Hematopoietic multipotent progenitor cell treated with erythropoietin and hydrocortisone succinate and interleukin-3 and kit ligand, for 15 days (in vitro differentiated cells): ENCODE data around the gene FIG4.
"Not testable (repeated sequence)": the region's sequence is repeated elsewhere in the genome, so short reads cannot be mapped to it uniquely, and the experiment has no call there.

Source experiments
- DNase-seq: peaks from one replicate; pipeline ENCODE4 v3.0.0-alpha.2; 2015; ENCODE audit warnings: low spot score

Gene FIG4

DNA sequence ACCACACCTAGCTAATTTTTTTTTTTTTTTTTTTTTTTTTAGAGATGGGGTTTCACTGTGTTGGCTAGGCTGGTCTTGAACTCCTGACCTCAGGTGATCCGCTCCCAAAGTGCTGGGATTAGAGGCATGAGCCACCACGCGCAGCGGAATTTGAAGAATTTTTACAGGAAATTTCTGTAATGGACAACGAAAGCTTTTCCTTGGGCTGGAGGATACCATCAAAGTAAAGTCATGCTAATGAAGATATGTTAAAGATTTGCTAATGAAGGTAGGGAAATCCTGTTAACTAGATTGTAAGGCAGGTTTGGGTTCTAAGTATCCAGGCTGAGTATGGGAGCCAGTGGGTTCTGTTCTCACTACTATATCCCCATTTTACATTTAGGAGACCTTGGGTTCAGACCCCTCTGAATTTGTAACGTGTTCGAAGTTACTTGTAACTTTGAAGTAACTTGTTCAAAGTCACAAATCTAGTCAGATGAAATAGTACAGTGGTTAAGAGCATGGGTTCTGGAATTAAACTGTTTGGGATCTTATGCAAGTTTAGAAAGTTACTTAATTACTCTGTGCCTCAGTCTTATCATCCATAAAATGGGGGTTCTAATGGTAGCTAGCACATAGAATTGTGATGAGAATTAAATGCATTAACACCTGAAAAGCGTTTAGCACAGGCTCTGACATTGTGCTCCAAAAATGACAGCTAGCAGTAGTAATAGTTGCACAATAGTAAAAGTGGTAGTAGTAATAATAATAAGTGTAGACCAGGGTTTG lies 163.6 kb downstream of the FIG4 start:
- no peak for DNase-seq

DNA sequence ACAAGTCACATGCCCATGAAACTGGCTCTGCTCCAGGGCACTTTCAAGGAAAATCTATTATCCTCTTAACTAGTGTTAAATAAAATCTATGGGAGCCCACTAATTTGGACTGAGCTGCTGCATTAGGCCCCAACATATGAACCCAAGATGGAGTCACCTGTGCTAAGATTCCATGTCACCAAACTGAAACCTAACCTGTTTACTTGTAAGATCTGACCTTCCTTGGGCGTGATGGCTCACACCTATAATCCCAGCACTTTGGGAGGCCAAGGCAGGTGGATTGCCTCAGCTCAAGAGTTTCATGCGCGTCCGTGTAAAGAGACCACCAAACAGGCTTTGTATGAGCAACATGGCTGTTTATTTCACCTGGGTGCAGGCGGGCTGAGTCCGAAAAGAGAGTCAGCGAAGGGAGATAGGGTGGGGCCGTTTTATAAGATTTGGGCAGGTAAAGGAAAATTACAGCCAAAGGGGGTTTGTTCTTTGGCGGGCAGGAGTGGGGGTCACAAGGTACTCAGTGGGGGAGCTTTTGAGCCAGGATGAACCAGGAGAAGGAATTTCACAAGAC lies 164.5 kb downstream of the FIG4 start:
- DNase-seq: not testable (repeated sequence)

GRCh38 chr6:109861946-109862345 lies 170.8 kb downstream of the FIG4 start:
- no peak for DNase-seq

GRCh38 chr6:109864050-109864449 lies 173.0 kb downstream of the FIG4 start:
- DNase-seq: no peak

GRCh38 chr6:109865968-109866367 lies 174.9 kb downstream of the FIG4 start:
- DNase-seq: no peak

GRCh38 chr6:109867009-109867969 lies 176.2 kb downstream of the FIG4 start:
- no peak for DNase-seq

DNA sequence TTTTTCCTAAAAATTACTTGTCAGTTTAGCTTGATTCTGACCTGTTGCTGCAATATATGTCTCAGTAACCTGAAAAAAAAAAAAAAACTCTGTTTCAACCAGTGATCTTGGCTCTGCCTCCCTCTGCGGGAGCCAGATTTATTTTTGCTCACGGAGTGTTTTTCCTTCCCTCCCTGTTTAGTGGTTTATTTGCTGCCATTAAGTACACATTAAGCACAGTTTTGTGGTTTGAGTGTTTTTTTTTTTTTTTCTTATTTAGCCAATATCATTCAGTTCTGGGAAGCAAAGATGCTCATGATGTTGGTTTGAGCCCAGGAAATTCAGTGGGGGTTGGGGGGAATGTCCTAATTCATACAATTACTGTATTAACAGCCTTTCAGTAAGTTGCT lies 176.9 kb downstream of the FIG4 start:
- no peak for DNase-seq

GRCh38 chr6:109869398-109870088 lies 178.4 kb downstream of the FIG4 start:
- not testable (repeated sequence) for DNase-seq

DNA sequence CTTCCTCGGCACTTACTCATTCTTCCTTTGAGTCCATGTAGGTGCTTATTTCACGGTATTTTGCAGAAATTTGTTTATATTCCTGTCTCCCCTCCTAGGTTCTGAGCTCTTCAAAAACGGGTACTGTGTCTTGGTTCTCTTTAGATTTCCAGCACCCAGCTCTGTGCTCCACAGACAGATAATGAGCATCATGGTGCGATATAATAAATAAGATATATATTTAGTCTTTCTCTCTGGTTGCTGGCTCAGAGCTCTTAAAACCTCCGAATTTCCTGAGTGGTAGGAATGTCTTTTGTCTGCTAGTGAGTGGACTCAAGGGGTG lies 179.0 kb downstream of the FIG4 start:
- no peak for DNase-seq

- DNase-seq: no peak
Measured at GRCh38 chr6:109872549-109872948, 181.5 kb downstream of the FIG4 start.

GRCh38 chr6:109872968-109873545 lies 182.0 kb downstream of the FIG4 start:
- no peak for DNase-seq

DNA sequence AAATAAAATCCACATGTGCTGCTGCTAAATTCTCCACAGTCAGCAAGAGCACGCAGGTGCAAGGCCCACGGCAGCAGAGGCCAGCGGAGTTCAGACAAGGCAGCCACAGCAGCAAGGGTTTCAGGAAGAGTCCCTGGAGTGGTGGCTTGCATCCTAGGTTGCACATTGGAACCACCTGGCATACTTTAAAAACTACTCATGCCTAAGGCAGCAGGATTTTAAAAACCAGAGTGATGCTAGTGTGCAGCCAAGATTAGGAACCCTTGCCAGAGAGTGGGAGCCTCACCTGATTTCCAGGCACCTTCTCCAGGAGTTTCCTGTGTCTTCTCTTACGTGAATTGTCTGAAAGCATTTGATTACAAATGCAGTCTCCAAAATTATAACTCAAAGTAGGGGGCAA lies 183.0 kb downstream of the FIG4 start:
- no peak for DNase-seq

DNA sequence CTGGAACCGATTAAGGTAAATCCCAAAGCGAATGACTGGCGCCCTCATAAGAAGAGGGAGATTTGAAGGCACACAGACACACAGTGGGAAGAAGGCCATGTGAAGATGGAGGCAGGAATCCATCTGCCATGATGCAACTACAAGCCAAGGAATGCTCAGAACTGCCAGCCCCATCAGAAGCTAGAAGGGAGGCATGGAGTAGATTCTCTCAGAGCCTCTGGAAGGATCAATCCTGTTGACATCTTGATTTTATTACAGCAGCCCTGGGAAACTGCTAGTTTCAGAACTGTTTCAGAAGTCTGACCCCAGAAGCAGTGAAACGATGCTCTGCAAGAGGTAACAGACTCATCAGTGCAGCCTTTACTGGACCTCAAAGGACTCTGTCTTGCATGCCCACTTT lies 183.5 kb downstream of the FIG4 start:
- no peak for DNase-seq
